HS-27A (cell line): ENCODE data around the gene CFAP46.
"Not testable (repeated sequence)": the region's sequence is repeated elsewhere in the genome, so short reads cannot be mapped to it uniquely, and the experiment has no call there.

Source experiments
- DNase-seq: peaks from one replicate; pipeline ENCODE4 v3.0.0-alpha.2; 2012; ENCODE audit warnings: low read depth, missing footprints

Gene CFAP46

DNA sequence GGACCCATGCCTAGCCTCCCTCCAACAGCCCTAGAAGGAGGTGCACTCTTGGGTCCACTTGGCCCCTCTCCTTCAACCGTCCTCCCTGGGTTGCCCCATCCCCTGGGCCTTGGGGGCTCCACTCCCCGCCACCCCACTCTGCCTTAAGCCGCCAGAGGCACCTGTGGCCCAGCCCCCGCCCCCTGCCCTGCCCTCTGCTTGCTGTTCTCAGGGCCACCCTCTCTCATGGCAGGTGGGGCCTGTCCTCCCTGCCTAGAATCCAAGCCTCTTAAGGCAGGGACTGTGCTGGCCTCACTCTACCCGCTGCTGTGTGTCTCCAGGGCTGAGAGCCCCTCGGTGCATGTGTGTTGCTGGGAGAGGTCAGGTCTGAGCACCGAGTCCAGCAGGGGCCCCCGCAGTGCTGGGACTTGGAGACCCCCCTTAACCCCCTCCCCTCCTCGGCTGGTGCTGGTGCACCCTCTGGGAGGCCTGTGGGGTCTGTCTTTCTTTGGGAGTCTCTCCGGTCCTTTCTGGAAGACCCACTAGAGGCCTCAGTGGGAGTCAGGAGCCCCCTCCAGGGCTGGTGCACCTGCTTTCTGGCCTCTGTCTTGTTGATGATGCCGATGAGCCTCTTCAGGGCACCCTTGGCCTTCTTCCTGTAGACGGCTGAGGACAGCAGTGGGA is 43.8 kb downstream of the CFAP46 start:
- DNase-seq = no peak

DNA sequence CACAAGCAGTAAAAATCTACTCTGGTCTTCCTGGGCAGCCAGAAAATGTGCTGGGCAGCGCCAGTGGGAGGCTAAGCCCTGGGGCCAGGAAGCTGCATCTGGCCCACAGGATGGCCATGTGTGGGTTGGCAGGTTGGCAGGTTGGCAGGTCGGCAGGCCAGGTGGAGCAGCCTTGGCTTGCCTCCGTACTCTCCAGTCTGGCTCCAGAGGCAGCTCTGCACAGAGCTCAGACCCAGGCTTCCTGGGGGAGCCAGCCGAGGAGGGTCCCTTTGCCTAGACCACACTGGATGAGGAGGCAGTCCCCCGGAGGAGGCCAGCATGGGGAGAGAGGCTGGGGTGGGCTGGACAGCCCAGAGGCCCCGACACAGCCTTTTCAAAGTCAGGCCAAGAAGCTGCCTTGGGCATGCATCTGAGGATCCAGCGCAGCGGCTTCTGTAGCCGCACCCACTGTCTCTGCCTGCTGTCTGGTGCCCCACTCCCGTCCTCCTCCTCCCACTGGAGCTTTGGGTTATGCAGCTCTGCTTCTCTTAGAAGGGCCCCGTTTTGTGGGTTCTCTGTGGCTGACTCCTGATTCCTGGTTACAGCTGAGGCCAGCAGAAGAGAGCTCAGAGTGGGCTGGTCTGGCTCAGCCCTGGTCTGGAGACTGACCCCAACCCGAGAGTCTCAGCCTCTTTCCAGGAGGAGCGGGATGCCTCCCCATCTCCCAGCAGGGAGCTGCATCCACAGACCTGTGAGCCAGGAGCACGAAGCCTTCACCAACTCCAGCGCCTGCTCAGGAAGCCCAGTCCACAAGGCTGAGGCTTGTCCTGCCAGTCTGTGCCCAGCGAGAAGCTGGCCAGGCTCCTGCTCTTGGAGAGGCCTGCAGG is 44.6 kb downstream of the CFAP46 start:
- DNase-seq = no peak

DNA sequence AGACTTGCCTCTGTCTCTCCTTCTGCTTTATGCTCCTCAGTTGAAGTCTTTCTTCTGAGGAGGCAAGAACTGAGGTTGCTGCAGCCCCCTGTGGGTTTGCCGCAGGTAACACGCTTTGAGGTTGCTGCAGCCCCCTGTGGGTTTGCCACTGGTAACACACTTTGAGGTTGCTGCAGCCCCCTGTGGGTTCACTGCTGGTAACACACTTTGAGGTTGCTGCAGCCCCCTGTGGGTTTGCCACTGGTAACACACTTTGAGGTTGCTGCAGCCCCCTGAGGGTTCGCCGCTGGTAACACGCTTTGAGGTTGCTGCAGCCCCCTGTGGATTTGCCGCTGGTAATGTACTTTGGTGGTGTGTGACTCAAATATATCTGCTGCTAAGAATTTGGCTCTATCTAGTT is 48.6 kb downstream of the CFAP46 start:
- DNase-seq = not testable (repeated sequence)

DNA sequence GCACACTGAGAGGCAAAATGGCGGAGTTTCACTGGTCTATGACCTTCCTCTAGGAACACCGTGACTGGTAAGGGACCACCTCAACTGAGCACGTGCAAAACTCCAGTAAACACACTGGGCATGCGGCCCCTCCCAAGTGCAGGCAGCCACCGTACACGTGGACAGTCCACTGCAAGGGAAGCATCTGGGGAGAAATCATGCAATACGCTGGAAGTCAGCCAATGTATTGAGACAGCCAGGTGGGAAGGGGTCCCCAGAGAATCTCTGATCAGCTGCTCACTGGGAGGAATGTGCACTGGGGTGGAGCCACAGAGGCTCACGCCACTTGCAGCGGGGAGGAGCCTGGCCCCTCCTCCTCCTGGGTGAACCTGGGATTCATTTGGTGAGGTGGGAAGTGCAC is 49.3 kb downstream of the CFAP46 start:
- DNase-seq = no peak

DNA sequence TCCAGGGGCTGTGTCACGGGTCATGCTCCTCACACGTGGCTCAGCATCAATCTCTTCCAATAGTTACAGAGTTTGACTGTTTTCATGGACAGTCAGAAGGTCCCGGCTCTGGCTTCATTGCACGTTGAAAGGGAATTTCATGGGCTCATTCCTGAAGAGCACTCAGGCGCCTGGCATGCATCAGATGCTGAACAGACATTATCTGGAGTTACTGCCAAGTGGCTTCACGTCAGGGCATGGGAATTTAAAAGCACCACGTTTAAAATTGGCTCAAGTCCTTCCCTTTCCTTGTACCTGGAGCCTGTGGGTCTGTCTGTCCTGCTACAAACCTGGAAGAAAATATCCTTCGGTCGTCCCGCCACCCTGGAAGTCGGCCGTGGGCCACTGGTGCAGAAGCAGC is 50.4 kb downstream of the CFAP46 start:
- no peak for DNase-seq

DNA sequence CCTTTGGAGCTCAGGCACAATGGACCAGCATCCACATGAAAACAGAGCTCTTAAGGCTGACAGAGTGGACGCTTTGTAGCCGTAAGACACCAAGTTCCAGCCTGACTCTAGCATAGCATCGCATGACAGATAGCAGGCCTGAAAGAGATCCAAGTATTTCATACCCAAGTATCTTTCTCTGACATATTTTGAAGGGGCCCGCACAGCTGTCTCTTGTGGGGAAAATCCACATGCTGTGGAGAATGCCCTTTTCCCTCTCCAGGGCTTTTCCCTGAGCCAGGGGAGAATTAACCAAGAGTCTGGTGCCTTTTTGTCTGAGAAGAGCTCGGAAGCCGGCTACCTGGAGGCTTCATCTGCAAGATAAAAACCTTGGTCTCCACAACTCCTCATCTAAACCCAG is 51.0 kb downstream of the CFAP46 start:
- no peak for DNase-seq

DNA sequence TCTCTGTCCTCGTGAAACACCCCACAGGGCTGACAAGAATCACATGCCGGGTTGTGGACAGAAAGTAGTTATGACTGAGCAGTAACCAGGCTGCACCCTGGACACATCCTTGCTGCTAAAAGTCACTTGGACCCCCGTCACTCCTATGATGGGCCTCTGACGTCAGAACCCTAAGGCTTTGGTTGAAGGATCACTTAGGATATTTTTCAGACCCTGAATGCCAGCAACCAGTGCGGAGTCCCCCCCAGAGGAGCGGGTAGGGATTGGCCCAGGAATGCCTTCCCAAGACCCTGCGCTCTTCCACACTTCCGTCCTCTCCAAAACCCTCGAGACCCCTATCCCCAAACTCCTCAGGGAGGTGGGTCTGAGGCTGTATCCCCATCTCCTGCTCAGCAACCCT is 52.1 kb downstream of the CFAP46 start:
- DNase-seq = no peak

DNA sequence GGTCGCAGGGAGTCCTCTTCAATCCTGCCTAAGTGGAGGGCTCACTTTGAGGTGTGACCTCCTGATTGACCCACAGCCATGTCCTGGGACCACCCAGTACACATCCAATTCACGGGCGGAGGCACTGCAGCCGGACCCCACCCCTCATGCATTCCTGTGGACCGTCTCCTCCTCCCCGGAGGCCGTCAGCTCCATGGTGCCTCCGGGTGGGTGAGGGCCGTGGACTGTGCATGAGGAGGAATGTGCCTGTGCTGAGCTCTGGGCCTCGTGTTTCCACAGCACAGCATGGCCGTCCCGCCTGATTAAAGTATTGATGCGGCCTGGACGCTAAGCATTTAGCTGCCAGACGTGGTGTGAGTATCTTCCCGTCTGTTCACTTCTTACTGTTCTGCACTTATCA is 52.8 kb downstream of the CFAP46 start:
- no peak for DNase-seq

DNA sequence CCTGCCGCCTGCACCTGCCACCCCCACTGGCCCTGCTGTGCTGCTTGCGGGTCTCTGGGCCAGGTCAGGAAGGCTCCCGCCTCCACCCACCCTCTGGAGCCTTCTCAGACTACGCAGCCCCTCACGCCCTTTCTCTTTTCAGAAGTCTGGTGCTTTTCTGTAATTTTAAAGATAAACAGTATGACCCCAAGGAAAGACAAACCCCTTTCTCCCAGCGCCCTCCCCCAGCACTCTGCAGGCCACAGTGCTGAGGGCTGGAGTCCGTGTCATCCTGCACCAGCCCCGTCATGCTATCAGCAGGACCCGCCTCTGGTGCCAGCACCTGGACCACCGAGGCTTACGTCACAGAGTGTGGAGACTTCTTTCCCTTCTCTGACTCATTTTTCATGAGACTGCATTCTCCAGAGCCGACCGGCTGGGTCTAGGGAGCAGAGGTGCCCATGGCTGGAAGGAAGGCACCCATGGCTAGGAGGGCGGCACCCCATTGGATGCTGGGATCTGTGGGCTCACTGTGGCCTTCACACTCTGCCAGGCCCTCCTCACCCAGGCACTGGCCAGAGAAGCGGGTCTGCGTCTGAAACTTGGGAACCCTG is 53.4 kb downstream of the CFAP46 start:
- DNase-seq = no peak

DNA sequence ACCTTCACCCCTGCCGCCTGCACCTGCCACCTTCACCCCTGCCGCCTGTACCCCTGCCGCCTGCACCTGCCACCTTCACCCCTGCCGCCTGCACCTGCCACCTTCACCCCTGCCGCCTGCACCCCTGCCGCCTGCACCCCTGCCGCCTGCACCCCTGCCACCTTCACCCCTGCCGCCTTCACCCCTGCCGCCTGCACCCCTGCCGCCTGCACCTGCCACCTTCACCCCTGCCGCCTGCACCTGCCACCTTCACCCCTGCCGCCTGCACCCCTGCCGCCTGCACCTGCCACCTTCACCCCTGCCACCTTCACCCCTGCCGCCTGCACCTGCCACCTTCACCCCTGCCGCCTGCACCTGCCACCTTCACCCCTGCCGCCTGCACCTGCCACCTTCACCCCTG is 53.9 kb downstream of the CFAP46 start:
- DNase-seq = not testable (repeated sequence)

DNA sequence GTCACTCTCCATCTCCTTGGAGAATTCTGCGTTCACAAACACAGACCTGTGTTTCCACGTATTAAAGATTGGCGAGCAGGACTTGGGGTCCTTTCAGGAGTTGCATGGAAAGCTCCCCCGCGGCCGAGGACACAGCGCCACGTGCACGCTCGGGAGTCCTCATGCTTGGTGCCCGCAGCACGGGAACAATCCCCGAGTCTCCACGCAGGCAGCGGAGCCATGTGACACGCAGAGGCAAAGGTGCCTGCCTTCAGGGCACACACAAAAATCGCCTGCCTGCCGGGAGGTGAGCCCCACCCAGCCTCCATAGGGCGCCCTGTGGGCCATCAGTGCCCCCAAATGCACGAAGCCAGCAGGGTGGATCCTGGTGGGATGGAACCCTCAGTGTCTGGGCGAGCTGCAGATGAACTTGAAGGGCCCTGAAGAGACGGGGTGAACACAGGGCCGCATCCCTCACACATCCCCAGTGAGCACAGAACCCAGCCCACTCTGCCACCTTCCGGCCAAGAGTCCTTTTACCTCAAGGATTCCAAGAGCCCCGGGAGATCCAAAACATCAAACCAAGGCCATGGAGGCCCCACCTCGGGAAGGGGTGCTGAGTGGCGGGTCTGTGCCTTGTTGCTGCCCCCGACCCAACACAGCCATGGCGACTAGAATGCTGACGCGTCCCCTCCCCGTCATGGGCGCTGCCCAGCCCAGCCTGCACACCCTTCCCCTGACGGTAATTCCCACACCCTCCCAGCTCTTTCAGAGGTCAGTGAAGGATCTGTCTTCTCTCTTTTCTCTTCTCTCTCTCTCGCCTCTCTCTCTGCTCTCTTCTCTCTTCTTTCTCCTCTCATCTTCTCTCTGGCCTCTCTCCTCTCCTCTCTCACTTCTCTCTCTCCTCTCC is 55.9 kb downstream of the CFAP46 start:
- no peak for DNase-seq

DNA sequence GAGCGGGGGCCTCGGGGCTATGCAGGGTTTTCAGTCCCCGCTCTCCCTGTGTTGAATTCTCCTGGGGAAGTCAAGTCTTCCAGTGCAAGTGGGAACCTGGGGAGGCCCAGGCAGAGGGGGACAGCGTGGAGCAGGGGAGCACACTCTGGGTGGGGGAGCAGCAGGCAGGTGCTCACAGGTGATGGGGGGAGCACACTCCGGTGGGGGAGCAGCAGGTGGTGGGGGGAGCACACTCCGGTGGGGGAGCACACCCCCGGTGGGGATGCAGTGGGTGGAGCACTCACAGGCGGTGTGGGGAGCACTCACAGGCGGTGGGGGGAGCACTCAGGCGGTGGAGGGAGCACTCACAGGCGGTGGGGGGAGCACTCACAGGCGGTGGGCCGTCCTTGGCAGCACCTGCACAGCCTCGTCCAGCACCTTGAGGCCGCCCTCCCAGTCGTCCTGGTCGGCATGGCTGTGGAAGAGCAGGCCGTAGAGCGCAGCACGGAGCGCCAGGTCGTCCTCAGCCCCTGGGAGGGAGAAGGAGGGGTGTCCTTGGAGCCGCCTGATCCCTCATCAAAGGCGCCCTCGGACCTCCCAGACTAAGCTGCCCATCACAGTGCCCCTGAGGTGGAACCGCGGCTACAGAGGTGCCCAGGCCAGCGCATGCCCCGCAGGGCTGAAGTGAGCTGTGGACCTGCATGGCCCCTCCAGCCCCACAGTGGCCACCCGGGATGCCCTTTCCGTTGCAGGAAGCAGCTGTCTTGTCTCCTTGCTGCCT is 56.7 kb downstream of the CFAP46 start:
- no peak for DNase-seq

DNA sequence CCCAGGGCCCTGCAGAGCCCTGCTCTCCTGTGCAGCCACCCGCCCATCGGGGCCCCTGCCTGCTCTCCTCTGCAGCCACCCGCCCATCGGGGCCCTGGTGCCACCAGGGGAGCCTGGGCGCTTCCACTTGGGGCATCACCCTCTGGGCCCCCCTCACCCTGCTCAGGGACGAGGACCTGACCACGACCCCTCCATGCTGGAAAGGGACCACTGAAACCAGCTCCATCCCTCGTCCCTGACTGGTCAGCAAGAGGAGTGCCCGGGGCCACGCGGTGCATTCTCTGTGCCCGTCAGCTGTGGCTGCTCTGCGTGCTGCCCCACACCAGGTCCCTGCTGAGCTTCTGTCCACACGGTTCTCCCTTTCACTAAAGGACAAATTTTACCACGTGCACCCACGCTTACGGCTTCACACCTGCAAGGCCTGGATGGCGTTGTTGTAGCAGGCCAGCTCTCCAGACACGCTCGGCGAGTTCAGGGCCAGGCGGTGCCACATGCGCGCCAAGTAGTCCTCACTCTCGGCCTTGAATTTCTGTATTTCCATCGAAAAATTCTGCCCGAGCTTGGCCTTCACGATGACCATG is 57.6 kb downstream of the CFAP46 start:
- DNase-seq = no peak

DNA sequence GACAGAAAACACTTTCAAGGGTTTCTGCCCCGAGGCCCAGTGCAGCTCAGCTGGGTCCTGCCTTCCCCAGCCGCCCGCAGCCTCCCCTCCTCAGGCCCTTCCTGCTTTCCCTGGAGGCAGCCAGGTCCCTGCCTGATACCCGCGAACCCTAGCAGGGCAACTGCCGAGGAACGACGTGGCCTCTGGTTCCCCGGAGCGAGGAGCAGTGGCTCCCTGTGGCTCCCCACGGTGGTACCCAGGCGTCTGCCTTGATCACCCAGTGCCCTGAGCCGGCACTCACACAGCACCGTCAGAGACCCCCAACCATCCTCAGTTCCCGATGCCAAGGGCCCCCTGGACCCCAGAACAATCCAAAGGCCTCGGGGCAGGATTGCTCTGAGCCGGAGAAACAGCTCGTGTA is 58.3 kb downstream of the CFAP46 start:
- DNase-seq = no peak

DNA sequence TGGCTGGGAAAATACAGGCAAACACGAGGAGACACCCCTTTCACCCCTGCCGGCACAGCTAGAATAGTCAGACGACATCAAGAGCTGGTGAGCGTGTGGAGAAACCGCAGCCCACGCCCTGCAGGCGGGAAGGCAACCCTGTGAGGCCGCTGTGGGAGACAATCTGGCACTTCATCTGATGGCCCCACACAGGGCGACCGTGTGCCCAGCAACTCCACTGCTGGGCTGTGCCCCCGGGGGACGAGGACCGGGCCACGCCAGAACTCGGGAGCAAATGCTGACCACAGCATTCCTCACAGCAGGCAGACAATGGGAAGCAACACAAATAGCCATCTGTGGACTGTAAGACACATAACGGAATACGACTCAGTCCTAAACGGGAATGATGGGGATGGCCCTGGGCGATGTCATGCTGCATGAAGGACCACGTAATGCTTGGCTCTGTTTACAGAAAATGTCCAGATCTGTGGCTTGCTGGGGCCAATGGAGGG is 58.9 kb downstream of the CFAP46 start:
- DNase-seq = no peak

DNA sequence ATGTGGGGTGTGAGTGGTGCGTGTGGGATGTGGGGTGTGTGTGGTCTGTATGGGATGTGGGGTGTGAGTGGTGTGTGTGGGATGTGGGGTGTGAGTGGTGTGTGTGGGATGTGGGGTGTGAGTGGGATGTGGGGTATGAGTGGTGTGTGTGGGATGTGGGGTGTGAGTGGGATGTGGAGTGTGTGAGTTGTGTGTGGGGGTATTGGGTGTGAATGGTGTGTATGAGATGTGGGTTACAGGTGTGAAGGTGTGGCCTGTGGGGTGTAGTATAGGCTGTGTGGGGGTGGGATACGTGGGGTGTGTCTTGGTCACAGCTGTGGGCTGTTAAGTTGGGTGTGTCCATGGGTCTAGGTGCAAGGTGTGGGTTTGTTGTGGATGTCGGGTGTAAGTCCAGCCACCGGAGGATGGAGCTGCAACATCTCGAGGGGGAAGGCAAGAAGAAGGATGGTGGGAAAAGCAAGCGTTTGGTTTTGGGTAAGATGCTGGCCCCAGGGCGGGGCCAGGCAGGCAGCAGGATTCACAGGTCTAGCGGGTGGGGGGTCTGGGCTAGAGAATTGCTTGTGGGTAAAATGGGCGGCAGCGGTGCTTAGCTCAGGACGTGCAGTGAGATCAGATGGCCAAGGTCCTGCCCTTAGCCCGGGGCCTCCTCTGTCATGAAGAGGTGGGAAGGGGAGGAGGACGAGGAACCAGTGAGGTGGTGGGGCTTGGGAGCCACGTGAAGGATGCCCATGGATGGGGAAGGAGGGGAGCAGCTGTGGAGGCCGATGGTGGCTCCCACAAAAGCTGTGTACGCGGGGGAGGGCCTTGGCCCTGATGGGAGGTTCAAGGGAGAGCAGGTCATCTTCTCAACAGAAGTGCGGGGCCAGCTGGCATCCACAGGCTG is 60.1 kb downstream of the CFAP46 start:
- DNase-seq = no peak

DNA sequence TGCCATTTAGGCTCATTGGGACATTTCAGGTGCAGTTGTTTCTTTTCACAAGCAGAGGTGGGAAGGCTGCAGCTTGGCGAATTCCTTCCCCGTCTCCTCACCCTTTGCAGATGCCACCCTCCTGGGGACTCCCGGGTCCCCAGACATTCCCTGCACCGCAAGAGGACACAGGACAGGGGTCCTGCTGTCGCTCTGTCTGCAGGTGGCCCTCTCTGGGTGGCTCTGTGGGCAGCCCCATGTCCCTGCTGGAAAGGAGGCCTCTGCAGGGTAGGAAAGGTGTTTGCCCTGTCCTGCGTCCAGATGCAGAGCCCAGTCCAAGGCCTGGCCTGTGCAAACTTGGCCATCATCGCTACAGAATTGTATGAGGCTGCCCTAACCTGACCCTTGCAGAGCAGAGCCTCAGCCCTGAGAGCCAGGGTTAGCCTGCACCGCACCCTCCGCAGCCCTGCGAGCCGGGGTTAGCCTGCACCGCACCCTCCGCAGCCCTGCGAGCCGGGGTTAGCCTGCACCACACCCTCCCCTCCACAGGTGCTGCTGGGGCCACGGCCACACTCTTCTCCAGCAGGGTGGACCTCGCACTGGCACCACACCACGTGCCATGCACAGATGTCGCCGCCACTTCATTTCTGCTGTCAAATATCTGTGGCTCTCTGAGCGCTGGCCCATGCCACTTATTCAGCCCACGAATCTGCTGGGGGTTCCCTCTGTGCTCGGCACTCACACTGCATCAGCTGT is 61.0 kb downstream of the CFAP46 start:
- no peak for DNase-seq

DNA sequence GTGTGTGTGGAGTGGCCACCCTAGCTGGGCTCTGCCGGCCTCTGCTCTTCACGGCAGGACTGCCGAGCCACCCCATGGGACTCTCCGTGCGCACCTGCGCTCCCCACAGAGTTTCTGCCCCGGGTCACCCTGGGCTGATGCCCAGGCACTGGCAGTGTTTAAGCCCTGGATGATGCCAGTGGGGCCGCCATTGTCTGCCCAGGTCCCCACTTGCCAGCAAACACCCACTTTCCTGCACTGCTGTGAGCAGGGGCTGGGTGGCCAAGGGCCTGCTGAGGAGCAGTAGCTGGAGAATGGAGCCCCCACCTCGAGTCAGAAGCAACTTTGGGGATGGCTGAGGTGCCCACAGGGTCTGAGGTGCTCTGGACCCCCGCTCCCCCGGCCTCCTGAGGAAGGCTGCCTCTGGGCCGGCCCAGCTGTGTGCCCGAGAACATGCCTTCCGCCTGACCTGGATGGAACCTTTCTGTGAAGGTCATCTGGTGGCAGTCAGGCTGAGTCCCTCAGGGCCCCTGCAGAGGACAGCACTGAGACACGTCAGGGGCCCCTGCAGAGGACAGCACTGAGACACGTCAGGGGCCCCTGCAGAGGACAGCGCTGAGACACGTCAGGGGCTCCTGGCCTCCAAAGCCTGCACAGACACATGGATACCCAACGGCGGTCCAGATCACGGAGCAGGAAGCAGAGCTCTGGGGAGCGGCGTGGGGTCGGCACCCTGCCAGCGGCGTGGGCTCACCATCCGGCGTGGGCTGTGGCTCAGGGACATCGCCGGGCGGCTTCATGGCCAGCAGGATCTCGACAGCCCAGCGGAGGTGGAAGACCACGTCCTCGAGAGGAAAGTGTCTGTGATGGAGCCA is 62.0 kb downstream of the CFAP46 start:
- DNase-seq = no peak
